Measurements from ENCODE around the gene CCDC154.

DNA sequence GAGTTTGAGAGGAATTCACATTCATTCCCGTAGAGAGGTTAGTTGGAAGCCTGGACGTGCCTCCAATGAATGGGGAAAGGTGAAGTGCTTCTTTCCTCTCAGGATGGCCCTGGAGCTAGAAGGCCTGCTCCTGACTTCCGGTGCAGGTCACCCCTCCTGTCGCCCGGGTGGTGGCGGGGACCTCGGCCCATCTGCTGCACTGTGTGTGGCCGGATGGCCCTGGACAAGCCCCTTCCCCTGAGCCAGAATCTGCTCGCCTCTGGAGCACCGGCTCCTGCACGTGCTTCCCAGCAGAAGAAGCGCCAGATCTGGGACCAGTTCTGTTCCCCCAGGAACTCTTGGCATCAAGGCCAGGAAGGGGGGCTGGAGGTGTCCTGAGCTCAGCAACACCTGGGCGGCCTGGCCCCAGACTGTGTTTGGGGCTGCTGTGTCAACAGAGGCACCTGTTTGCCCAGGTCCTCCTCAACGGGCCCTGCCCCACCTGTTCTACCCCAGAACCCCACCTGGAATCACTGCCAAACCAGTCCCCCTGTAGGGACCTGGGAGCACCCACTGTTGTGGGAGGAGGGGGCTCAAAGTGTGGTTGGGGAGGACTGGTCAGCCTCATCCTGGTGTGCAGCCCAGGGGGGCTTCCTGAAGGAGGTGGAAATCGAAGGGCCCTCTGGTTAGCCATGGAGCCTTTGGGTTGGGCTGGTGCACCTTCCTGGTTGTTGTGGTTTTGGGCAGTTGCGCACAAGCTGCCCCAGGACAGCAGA, 18.6 kb downstream of the CCDC154 start:
- TF ChIP-seq, protein P1, sequence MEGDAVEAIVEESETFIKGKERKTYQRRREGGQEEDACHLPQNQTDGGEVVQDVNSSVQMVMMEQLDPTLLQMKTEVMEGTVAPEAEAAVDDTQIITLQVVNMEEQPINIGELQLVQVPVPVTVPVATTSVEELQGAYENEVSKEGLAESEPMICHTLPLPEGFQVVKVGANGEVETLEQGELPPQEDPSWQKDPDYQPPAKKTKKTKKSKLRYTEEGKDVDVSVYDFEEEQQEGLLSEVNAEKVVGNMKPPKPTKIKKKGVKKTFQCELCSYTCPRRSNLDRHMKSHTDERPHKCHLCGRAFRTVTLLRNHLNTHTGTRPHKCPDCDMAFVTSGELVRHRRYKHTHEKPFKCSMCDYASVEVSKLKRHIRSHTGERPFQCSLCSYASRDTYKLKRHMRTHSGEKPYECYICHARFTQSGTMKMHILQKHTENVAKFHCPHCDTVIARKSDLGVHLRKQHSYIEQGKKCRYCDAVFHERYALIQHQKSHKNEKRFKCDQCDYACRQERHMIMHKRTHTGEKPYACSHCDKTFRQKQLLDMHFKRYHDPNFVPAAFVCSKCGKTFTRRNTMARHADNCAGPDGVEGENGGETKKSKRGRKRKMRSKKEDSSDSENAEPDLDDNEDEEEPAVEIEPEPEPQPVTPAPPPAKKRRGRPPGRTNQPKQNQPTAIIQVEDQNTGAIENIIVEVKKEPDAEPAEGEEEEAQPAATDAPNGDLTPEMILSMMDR (IDR thresholded peaks at IDR 0.05), result no peak
- TF ChIP-seq POLR2A (IDR thresholded peaks at IDR 0.05), result no peak

Measured in right lobe of liver (tissue), 4 donors.